Measurements from ENCODE around the gene SLC2A4. TPM values are rescaled to one million over a fixed set of nuclear protein-coding genes. Genes with fewer than 3 reads are reported as not detected.

SLC2A4 gene
- total RNA-seq, 6 experiments from 2014 or later, result 0.07 to 0.09 (median 0.09) TPM; not detected in 1

DNA sequence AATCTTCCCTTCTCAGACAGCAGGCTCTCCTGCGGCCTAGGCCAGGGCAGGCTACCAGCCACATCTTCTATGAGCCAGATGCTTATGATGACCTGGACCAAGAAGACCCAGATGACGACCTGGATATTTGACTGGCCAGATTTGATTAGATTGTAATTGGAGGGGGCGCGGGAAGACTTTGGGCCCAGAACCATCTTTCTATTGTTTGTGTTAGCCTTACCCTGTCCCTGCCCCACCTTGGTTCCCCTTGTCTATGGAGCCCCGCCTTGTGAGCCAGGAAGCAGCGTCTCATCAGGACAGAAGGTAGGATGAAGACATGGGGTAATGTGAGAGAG is 22.0 kb upstream of the SLC2A4 start:
- H3K27me3 Mint-ChIP-seq (ENCODE audit: insufficient read depth), result peaks cover 8% of the 10 kb centered on the region
- H3K36me3 Mint-ChIP-seq (ENCODE audit: low read depth), result peaks cover 16% of the 10 kb centered on the region
- no peak for DNase-seq
- peaks cover 19% of the 10 kb centered on the region for H3K4me1 Mint-ChIP-seq (ENCODE audit: low read depth)
- H3K27ac Mint-ChIP-seq, result no peak overlapping the region
- H3K9me3 Mint-ChIP-seq, result no peaks in the 10 kb centered on the region
- H3K4me3 Mint-ChIP-seq, result no peak overlapping the region
- TF ChIP-seq, protein P1, sequence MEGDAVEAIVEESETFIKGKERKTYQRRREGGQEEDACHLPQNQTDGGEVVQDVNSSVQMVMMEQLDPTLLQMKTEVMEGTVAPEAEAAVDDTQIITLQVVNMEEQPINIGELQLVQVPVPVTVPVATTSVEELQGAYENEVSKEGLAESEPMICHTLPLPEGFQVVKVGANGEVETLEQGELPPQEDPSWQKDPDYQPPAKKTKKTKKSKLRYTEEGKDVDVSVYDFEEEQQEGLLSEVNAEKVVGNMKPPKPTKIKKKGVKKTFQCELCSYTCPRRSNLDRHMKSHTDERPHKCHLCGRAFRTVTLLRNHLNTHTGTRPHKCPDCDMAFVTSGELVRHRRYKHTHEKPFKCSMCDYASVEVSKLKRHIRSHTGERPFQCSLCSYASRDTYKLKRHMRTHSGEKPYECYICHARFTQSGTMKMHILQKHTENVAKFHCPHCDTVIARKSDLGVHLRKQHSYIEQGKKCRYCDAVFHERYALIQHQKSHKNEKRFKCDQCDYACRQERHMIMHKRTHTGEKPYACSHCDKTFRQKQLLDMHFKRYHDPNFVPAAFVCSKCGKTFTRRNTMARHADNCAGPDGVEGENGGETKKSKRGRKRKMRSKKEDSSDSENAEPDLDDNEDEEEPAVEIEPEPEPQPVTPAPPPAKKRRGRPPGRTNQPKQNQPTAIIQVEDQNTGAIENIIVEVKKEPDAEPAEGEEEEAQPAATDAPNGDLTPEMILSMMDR (IDR thresholded peaks at IDR 0.05), result no peak

DNA sequence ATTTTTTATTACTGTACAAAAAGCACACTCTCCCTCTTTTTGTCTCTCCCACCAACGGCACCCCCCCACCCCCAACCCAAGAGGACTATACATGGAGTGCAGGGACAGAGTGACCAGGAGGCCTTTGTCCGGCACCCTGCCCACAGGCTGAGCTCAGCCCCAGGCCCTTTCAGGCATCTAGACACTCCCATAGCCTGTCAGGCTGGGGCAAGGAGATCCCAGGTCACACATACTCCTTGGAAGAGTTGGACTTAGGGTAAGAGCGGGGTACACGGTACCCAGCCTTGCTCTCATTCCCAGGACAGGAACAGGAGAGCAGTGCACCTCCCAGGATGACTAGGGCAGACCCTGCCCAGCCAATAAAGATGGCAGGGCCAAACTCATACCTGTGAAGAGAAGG is 21.4 kb upstream of the SLC2A4 start:
- no peaks in the 10 kb centered on the region for H3K9me3 Mint-ChIP-seq
- H3K4me3 Mint-ChIP-seq, result no peak overlapping the region
- H3K36me3 Mint-ChIP-seq (ENCODE audit: low read depth), result peaks cover 11% of the 10 kb centered on the region; the same call in 1 of the 2 replicates
- H3K4me1 Mint-ChIP-seq (ENCODE audit: low read depth), result peaks cover 19% of the 10 kb centered on the region
- H3K27me3 Mint-ChIP-seq (ENCODE audit: insufficient read depth), result peaks cover 8% of the 10 kb centered on the region
- DNase-seq, result no peak
- TF ChIP-seq, protein P1 (IDR thresholded peaks at IDR 0.05), result no peak
- no peak overlapping the region for H3K27ac Mint-ChIP-seq

DNA sequence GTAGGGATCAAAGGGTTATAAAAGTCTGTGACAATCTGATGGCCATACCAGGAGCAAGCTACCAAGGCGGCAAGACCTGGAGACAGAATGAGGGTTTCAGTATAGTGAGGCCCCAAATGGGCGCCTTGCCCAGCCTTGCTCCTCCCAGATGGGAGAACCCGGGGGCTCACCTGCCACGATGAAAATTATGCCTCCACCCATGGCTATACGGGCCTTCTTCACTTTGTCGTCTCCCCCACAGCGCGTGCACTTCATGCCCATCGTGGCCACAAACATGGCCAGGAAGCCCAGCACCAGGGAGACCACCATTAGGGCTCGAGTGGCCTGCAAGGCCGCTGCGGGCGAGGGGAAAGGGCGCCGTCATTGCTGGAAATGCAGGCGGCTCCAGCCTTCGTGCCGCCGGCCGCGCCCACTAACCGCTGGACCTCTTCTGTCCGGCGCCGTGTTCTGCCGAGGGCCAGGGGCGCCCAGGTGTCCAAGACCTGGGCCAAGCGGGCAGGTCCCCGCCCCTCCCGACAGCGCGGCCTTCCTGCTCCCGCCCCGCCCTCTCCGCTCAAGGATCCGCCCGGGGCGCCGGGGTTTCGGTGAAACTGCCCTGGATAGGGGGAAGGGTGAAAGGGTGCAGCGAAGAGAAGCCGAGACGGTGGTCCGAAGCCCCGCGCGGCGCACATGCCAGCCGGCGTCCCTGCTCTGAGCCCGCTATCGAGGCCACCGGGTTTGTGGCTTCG is 20.7 kb upstream of the SLC2A4 start:
- Mint-ChIP-seq H3K4me3 (peak overlapping the region; percentile 45), H3K27me3 (ENCODE audit: insufficient read depth) (peaks cover 8% of the 10 kb centered on the region), H3K36me3 (ENCODE audit: low read depth) (peaks cover 11% of the 10 kb centered on the region; the same call in 1 of the 2 replicates), H3K9me3 (no peaks in the 10 kb centered on the region), H3K4me1 (ENCODE audit: low read depth) (peaks cover 19% of the 10 kb centered on the region), H3K27ac (no peak overlapping the region)
- TF ChIP-seq, protein P1 (IDR thresholded peaks at IDR 0.05), result no peak
- DNase-seq, result no peak

DNA sequence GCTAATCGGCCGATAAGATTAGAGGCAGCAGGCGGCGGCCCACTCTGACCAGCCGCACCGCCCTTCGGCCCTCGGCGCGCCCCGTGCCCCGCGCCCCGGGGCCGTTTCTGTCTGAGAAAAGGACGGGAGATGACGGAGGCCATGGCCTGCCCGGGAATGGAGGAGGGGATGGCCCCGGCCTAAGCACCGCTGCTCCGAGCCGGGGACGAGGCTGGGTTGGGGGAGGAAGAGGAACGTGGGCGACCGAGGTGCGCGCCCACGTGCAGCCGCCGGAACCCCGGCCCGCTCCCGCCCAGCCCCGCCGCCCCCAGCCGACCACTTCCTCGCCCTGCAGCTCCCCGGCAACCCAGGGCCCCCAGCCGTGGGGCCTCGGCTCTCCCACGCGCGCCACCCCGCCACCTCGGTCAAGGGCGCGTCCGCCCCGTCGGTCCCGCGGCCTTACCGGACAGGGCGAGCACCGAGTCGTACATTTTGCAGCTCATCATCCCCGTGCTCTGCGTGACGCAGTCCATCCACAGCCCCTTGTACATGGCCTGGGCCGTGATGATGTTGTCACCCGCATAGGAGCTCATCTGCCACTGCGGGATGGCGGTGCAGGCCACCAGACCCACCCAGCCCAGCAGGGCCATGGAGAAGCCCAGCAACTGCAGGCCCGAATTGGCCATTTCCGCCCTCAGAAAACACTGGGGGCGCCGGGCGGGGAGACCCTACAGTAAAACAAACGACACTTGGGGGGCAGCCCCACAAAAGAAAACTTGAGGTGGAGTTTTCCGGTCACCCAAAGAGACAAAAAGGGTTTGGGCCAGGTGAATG is 19.9 kb upstream of the SLC2A4 start:
- no peak for DNase-seq
- H3K27me3 Mint-ChIP-seq (ENCODE audit: insufficient read depth), result peaks cover 8% of the 10 kb centered on the region

DNA sequence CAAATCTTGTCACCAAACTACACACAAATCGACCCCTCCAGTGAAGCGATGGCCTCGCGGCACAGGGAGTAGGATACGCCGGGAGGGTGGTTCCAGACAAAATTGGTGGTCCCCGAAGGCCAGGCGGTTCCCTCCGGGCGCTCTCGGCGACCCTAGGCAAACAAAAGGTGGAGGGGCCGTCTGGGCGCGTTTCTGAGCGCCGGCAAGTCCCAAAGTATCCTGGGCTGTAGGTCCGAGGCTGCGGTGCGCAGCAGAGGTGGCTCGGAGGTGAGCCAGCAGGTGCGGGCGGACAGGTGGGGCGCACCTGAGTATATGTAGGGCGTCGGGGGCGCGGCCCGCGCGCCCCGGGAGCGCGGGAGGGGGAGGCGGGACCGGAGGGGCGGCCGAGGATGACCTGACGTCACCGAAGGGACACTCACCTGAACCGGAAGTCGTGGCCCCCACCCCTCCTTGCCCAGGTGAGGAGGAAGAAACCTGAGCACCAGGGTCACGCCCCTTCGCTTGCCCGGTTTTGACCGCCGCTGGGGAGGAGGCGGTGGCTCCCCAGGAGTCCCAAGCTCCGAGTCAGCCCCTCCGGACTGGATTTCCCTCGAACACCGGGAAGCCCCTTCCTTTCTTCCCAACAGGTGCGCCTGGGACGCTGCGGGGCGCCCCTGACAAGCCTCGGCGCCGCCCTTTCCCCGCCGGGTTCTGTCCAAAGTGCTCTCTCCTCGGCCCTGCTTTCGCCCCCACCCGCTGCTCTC is 19.2 kb upstream of the SLC2A4 start, which contains the start of gene CLDN7:
CLDN7 (minus strand) TSS at position 287 of the 743 bp plus-strand sequence. CDS start 435 bp downstream, outside the sequence.
- Mint-ChIP-seq H3K4me1 (ENCODE audit: low read depth) (peaks cover 32% of the 10 kb centered on the region), H3K27ac (peak within 1 kb of the TSS; percentile 30), H3K4me3 (peak within 1 kb of the TSS; percentile 78), H3K27me3 (ENCODE audit: insufficient read depth) (peaks cover 10% of the 10 kb centered on the region), H3K36me3 (ENCODE audit: low read depth) (peaks cover 5% of the 10 kb centered on the region), H3K9me3 (peaks cover 4% of the 10 kb centered on the region)
- TF ChIP-seq, protein P1 (IDR thresholded peaks at IDR 0.05), result no peak
- no peak for DNase-seq

More for the DNA sequence above, 19.9 kb upstream of the SLC2A4 start:
- H3K27ac Mint-ChIP-seq, result no peak overlapping the region
- peaks cover 9% of the 10 kb centered on the region for H3K36me3 Mint-ChIP-seq (ENCODE audit: low read depth)
- peaks cover 1% of the 10 kb centered on the region for H3K9me3 Mint-ChIP-seq
- peak overlapping the region; percentile 45 for H3K4me3 Mint-ChIP-seq
- peaks cover 27% of the 10 kb centered on the region for H3K4me1 Mint-ChIP-seq (ENCODE audit: low read depth)
- TF ChIP-seq, protein P1 (IDR thresholded peaks at IDR 0.05), result no peak

All from HFFc6 (cell line).